Stimulated activated CD8-positive, alpha-beta memory T cell treated with anti-CD3 and anti-CD28 coated beads, Interleukin-7, amount 100 ng/mL, for 48 hours (primary cell): ENCODE results near the gene CDKN3.
"Not testable (repeated sequence)": the region's sequence is repeated elsewhere in the genome, so short reads cannot be mapped to it uniquely, and the experiment has no call there.

ENCODE experiments used
- DNase-seq, 2 donors: peaks; one replicate each; pipeline ENCODE4 v3.0.0-alpha.2; 2020; ENCODE audit warnings: low read depth in 1 of 2; ENCODE audit errors: extremely low read depth in 1 of 2

CDKN3 gene

GRCh38 chr14:54369343-54369742 is 27.5 kb upstream of the CDKN3 start:
- no peak for DNase-seq

GRCh38 chr14:54370323-54371198 is 26.2 kb upstream of the CDKN3 start:
- no peak for DNase-seq

- no peak for DNase-seq
Observed at GRCh38 chr14:54374117-54374884, 22.5 kb upstream of the CDKN3 start.

- no peak for DNase-seq
Observed at GRCh38 chr14:54377501-54377900, 19.3 kb upstream of the CDKN3 start.

GRCh38 chr14:54378893-54379292 is 17.9 kb upstream of the CDKN3 start:
- not testable (repeated sequence) for DNase-seq

GRCh38 chr14:54380558-54380957 is 16.2 kb upstream of the CDKN3 start:
- not testable (repeated sequence) for DNase-seq

- no peak for DNase-seq
Observed at GRCh38 chr14:54381821-54382220, 15.0 kb upstream of the CDKN3 start.

GRCh38 chr14:54383835-54384234 is 13.0 kb upstream of the CDKN3 start:
- DNase-seq, result no peak

- no peak for DNase-seq
Observed at GRCh38 chr14:54385556-54385955, 11.3 kb upstream of the CDKN3 start.

- DNase-seq, result no peak
Observed at GRCh38 chr14:54387328-54387727, 9.5 kb upstream of the CDKN3 start.

GRCh38 chr14:54392131-54392859 is 4.5 kb upstream of the CDKN3 start:
- no peak for DNase-seq

GRCh38 chr14:54392986-54393884 is 3.6 kb upstream of the CDKN3 start:
- not testable (repeated sequence) for DNase-seq

- DNase-seq, result no peak
Observed at GRCh38 chr14:54394596-54394995, 2.2 kb upstream of the CDKN3 start.

- no peak for DNase-seq
Observed at GRCh38 chr14:54395284-54395683, 1.5 kb upstream of the CDKN3 start.

GRCh38 chr14:54395716-54396115 is 1.1 kb upstream of the CDKN3 start:
- DNase-seq, result no peak

GRCh38 chr14:54396183-54396492 is 669 bp upstream of the CDKN3 start:
- no peak for DNase-seq

- DNase-seq, result no peak
Observed at GRCh38 chr14:54399560-54399959, 2.8 kb downstream of the CDKN3 start.

- not testable (repeated sequence) for DNase-seq
Observed at GRCh38 chr14:54403401-54404005, 6.7 kb downstream of the CDKN3 start.

GRCh38 chr14:54410215-54410614 is 13.4 kb downstream of the CDKN3 start:
- no peak for DNase-seq

GRCh38 chr14:54411371-54411770 is 14.6 kb downstream of the CDKN3 start:
- DNase-seq, result no peak
